SK-N-SH treated with all-trans-retinoic acid at 6 μM for 48 hours (cell line): Measurements from ENCODE around the gene PLVAP.

Experiments used
- ARNTL ChIP-seq: fragments of 450-650 bp; formaldehyde crosslinking; IDR thresholded peaks from 2 replicates; pipeline ENCODE4 v1.5.0; 2020; ENCODE audit warnings: low read depth, mild to moderate bottlenecking, moderate library complexity, borderline replicate concordance
- BACH2 ChIP-seq: fragments of 250-450 bp; sonication (Bioruptor Pico); IDR thresholded peaks from 2 replicates; pipeline ENCODE4 v1.9.0; 2021; ENCODE audit warnings: mild to moderate bottlenecking, borderline replicate concordance
- CREB5 ChIP-seq: fragments of 250-450 bp; sonication (Bioruptor Pico); IDR thresholded peaks from 2 replicates; pipeline ENCODE4 v1.5.1; 2020; ENCODE audit warnings: low read depth, mild to moderate bottlenecking, moderate library complexity
- PATZ1 ChIP-seq: fragments of 250-450 bp; sonication (Bioruptor Pico); IDR thresholded peaks from 2 replicates; pipeline ENCODE4 v1.8.0; 2020; ENCODE audit warnings: mild to moderate bottlenecking, moderate library complexity, borderline replicate concordance
- POU6F1 ChIP-seq: fragments of 250-450 bp; sonication (Bioruptor Pico); IDR thresholded peaks from 2 replicates; pipeline ENCODE4 v1.8.0; 2021; ENCODE audit warnings: low read depth, mild to moderate bottlenecking, moderate library complexity, borderline replicate concordance
- RARB ChIP-seq: fragments of 250-450 bp; sonication (Bioruptor Pico); IDR thresholded peaks from 2 replicates; pipeline ENCODE4 v1.8.0; 2021; ENCODE audit warnings: mild to moderate bottlenecking, moderate library complexity
- TCF4 ChIP-seq: fragments of 250-450 bp; sonication (Bioruptor Pico); IDR thresholded peaks from 2 replicates; pipeline ENCODE4 v1.8.0; 2021; ENCODE audit warnings: mild to moderate bottlenecking, moderate library complexity, borderline replicate concordance
- TSHZ2 ChIP-seq: fragments of 250-450 bp; sonication (Bioruptor Pico); IDR thresholded peaks from 2 replicates; pipeline ENCODE4 v1.5.0; 2020; ENCODE audit warnings: mild to moderate bottlenecking, moderate library complexity
- ZFP30 ChIP-seq: fragments of 450-650 bp; formaldehyde crosslinking; IDR thresholded peaks from 2 replicates; pipeline ENCODE4 v1.5.0; 2022; ENCODE audit warnings: mild to moderate bottlenecking, moderate library complexity
- ZNF70 ChIP-seq: fragments of 450-650 bp; formaldehyde crosslinking; IDR thresholded peaks from 2 replicates; pipeline ENCODE4 v1.5.0; 2020; ENCODE audit warnings: mild to moderate bottlenecking, moderate library complexity
- ZNF8 ChIP-seq: fragments of 450-650 bp; formaldehyde crosslinking; IDR thresholded peaks from 2 replicates; pipeline ENCODE4 v1.5.0; 2020; ENCODE audit warnings: mild to moderate bottlenecking, moderate library complexity

GRCh38 chr19:17321655-17322489 lies 55.3 kb downstream of the PLVAP start:
- TF ChIP-seq RARB (CRISPR knock-in tag) = no peak
- no peak for TF ChIP-seq TSHZ2 (CRISPR knock-in tag)
- no peak for TF ChIP-seq PATZ1 (CRISPR knock-in tag)
- no peak for TF ChIP-seq CREB5 (CRISPR knock-in tag)
- no peak for TF ChIP-seq ZFP30 (CRISPR knock-in tag)
- TF ChIP-seq ARNTL (CRISPR knock-in tag) = no peak
- TF ChIP-seq BACH2 (CRISPR knock-in tag) = no peak
- no peak for TF ChIP-seq ZNF8 (CRISPR knock-in tag)
- TF ChIP-seq TCF4 (CRISPR knock-in tag) = no peak
- no peak for TF ChIP-seq POU6F1
- no peak for TF ChIP-seq ZNF70 (CRISPR knock-in tag)
